Hematopoietic multipotent progenitor cell treated with erythropoietin and hydrocortisone succinate and interleukin-3 and kit ligand, for 15 days (in vitro differentiated cells): ENCODE data around the gene MARCHF10.

Source experiments
- DNase-seq: peaks from one replicate; pipeline ENCODE4 v3.0.0-alpha.2; 2015; ENCODE audit warnings: low spot score

The MARCHF10 gene

DNA sequence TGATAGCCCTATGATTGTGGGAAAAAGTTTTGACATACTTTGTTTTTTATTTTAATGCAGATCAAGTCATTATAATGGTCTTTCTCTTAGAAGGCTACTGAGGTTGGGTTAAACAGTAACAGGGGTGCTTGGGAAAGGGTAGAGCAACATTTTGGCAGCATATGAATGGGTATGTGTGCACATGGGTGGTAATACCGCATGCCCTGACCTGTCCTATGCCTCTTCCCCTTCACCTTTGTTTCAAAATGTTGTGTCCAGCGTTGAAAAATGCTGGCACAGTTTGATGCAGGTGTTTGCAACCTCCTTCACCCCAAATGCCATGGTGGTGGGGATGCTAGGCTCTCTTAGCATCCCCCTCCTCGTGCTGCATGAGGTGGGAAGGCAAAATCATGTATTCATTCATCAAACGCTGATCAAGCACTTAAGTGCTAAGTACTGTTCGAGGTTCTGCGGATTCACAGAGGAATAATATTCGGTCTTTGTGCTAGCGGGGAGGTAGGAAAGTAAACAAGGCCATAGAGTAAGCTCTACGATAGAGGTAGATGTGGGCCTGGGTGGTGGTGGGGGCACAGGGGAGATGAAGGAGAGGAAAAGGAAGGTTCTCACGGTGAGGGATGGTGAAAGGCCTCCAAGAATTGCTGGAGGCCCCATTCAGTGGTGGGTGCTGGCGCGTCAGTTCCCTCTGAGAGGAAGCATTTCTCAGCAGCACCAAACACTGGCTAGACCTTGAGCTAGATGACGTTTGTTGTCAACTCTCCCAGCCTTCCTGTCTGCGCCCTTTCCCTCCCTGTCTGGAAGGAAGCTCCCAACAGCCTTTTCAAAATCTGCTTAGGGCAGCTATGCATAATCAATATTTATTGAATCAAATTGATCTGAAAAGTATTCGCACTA is 13.3 kb upstream of the MARCHF10 start:
- DNase-seq = no peak

- DNase-seq = no peak
Measured at GRCh38 chr17:62819511-62820221, 11.6 kb upstream of the MARCHF10 start.

DNA sequence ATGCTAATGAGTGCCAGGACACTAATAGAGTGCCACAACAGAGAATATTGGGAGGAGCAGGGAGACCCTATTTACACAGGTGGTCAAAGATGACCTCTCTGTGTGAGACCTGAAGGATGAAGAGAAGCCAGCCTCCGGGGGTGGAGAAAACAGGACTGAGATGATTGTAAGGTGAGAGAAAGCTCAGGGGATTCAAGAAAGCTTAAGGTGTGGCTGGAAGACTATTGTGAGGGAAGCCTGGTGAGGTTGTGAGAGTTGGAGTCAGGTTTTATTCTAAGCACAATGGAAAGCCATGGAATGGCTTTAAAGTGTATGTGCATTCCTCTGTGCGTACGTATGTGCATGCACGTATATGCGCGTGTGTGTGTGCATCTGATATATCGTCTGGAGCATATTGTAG is 10.4 kb upstream of the MARCHF10 start:
- DNase-seq = no peak

DNA sequence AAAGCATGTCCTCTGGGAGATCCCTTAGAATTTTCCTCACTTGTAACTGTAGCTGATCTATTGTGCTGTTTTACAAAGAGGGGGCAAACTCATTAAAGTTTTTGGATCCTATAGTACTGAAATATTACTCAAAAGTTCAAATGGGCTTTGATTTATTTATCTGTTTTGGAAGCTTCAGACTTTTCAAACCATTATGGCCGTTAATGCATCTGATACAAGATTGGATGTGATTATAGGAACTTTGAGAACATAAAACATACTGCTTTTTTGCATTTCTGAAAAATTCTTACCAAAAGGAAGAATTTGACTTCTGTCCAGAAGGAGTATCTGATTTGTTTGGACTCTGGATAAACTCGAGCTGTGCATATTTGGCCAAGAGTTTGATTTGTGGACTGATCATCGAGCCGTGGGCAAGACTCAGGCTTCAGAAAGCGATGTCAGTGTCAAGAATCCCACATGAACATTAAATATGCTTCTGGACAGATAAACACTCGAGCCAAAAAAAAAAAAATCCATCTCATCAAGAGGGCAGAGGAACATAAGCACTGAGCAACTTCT is 8.2 kb upstream of the MARCHF10 start:
- no peak for DNase-seq

DNA sequence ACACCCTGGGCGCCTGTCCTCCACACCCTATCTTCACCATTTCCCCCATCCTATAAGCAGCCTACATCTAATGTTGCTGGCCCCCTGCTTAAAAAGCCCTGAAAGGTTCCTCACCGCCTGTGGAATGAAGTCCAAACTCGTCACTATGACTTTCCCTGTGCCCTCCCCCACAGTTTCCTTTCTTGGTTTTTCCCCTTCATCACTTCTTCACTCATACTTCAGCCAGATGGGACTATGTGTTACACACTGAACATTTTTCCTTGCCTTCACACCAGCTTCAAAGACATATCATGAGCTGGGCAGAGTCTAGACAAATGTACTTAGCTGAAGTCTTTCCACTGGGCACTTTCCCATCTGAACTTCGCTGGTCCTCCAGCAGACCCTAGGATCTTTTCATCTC is 1.5 kb upstream of the MARCHF10 start:
- no peak for DNase-seq

DNA sequence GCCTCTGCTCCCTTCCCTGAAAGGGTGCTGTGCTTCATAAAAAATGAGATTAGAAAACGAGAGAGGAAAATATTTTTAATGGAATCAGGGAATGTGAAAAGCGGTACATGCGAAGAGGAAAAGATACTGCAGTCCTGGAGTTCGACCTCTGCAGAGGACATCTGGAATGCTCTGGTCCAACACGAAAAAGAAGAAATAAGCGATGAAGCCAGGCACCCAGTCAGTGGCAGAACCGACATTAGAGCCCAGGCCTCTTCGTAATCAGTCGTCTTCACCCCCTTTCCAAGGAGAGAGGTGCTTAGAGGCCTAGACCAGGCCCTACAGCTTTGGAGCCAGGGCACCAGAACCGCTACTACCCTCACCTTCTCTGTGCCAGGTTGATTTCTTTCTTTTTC is 459 bp upstream of the MARCHF10 start:
- no peak for DNase-seq

GRCh38 chr17:62805234-62805633 is 2.9 kb downstream of the MARCHF10 start:
- no peak for DNase-seq

- no peak for DNase-seq
Measured at GRCh38 chr17:62804822-62805221, 3.3 kb downstream of the MARCHF10 start.

- no peak for DNase-seq
Measured at GRCh38 chr17:62804025-62804424, 4.1 kb downstream of the MARCHF10 start.

- DNase-seq = no peak
Measured at GRCh38 chr17:62802561-62803205, 5.4 kb downstream of the MARCHF10 start.

- DNase-seq = no peak
Measured at GRCh38 chr17:62801553-62802114, 6.5 kb downstream of the MARCHF10 start.

DNA sequence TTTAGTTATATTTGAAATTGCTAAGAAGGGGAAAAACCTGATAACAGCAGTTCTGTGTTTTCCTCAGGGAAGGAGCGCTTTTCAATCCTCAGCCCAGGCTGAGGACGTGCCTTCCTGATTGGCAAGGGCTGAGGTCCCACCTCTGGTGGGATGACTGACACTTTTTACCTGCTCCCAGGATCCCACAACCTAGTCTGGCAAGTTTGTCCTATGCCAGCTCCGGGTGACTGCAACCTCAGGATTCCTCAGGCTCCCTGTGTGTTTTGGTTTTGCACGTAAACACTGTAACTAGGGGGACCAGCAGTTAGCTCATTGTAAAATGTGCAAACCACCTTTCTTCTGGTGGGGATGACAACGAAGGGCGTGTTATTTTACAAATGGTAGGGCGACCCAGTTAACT is 7.5 kb downstream of the MARCHF10 start:
- DNase-seq = no peak

GRCh38 chr17:62797959-62798358 is 10.2 kb downstream of the MARCHF10 start:
- no peak for DNase-seq

DNA sequence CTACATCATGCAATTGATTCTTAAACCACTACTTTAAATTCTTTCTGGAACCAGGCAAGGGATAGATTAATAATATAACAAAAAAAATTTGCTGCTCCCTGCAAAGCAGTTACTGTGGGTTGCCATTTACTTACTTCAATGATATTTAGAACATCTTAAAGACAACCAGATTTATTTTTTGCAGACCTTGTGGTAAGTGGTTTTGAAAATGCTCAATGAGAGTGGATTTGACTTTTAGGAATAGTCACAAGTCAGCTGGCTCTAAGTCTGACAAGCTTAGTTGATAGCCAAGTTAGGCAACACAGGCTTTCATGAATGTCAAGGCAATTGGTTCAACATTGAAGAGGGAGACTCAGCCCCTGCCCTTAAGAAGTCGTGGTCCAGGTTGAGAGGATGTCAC is 11.8 kb downstream of the MARCHF10 start:
- no peak for DNase-seq

GRCh38 chr17:62794666-62794971 is 13.5 kb downstream of the MARCHF10 start:
- no peak for DNase-seq

- DNase-seq = no peak
Measured at GRCh38 chr17:62793919-62794665, 14.0 kb downstream of the MARCHF10 start.

GRCh38 chr17:62792447-62792800 is 15.7 kb downstream of the MARCHF10 start:
- no peak for DNase-seq

GRCh38 chr17:62791767-62792446 is 16.2 kb downstream of the MARCHF10 start:
- no peak for DNase-seq

GRCh38 chr17:62791235-62791734 is 16.8 kb downstream of the MARCHF10 start:
- no peak for DNase-seq

- no peak for DNase-seq
Measured at GRCh38 chr17:62790564-62790986, 17.5 kb downstream of the MARCHF10 start.

GRCh38 chr17:62787366-62787765 is 20.7 kb downstream of the MARCHF10 start:
- DNase-seq = no peak
